GM12878 (cell line): ENCODE measurements around the gene PTCRA. TPM values are rescaled to one million over a fixed set of nuclear protein-coding genes. Genes with fewer than 3 reads are reported as not detected.
A peak's percentile ranks its signal among the peaks of the same experiment; 100 is the strongest.

ENCODE experiments used
- ATAC-seq: fragments of 200-7000 bp; cut with Tn5 transposase; 3 replicates; pipeline ENCODE4 v1.9.1; 2020; ENCODE audit warnings: mild to moderate bottlenecking, moderate library complexity
- BruUV-seq: library from RNA; stranded (reverse); fragments of 400-500 nt; replicated peaks from 2 replicates; lab custom pipeline; 2021; lab: Mats Ljungman, UMichigan
- CTCF ChIA-PET: fragments of 300-600 bp; sonication (Branson Sonifier 250); formaldehyde crosslinking; extraction: SDS; loops from one replicate; lab custom pipeline; 2021; ENCODE audit warnings: inconsistent platforms; lab: Yijun Ruan, JAX
- POLR2A ChIA-PET: fragments of 350-600 bp; formaldehyde crosslinking; extraction: SDS; loops from one replicate; lab custom pipeline; 2021; ENCODE audit warnings: inconsistent platforms; lab: Charles Lee
- RAD21 ChIA-PET: fragments of 300-600 bp; sonication (Branson Sonifier 250); formaldehyde crosslinking; loops from one replicate; lab custom pipeline; 2023; ENCODE audit warnings: antibody characterized with exemption; ENCODE audit not compliant: unreplicated experiment; lab: Charles Lee
- SMC1A ChIA-PET: fragments of 300-600 bp; sonication (Branson Sonifier 250); formaldehyde crosslinking; loops from one replicate; lab custom pipeline; 2023; ENCODE audit not compliant: unreplicated experiment, uncharacterized antibody; lab: Charles Lee
- DNase-seq: peaks from one replicate; pipeline ENCODE4 v3.0.0-alpha.2; 2011; ENCODE audit warnings: low read depth, low spot score
- FAIRE-seq: peaks from 3 replicates; lab custom pipeline; 2011; peaks lifted over from hg19 to GRCh38; lab: Jason Lieb, UNC
- H2AFZ ChIP-seq: 2 replicates; pipeline ENCODE4 v1.6.0; 2011; ENCODE audit warnings: low read depth, low read length, control low read depth; ENCODE audit not compliant: control insufficient read depth
- H3K27ac ChIP-seq: 2 replicates; pipeline ENCODE4 v1.5.1; 2011; ENCODE audit warnings: control low read depth; ENCODE audit not compliant: control insufficient read depth, insufficient read depth
- H3K27me3 ChIP-seq, 2 experiments: replicated peaks in 1 of 2; 2 replicates each; pipeline versions ENCODE4 v1.6.0 to v1.6.1; 2011; ENCODE audit warnings: low read length in 1 of 2; ENCODE audit not compliant: control insufficient read depth in 2 of 2, insufficient read depth in 2 of 2
- H3K36me3 ChIP-seq, 2 experiments: 2 replicates each; pipeline ENCODE4 v1.5.1; 2011; ENCODE audit warnings: low read length in 1 of 2; ENCODE audit not compliant: control insufficient read depth in 2 of 2, insufficient read depth in 2 of 2
- H3K4me1 ChIP-seq: 2 replicates; pipeline ENCODE4 v1.6.1; 2011; ENCODE audit warnings: mild to moderate bottlenecking, low read length, moderate library complexity, mixed read lengths; ENCODE audit not compliant: control insufficient read depth, insufficient read depth
- H3K4me2 ChIP-seq: 2 replicates; pipeline ENCODE4 v1.6.0; 2011; ENCODE audit warnings: control low read depth; ENCODE audit not compliant: control insufficient read depth, insufficient read depth
- H3K4me3 ChIP-seq: fragments of 200-600 bp; sonication (generic); 2 replicates; pipeline ENCODE4 v1.5.1; 2016
- H3K79me2 ChIP-seq: 2 replicates; pipeline ENCODE4 v1.6.0; 2011; ENCODE audit warnings: low read length; ENCODE audit not compliant: control insufficient read depth, insufficient read depth
- H3K9ac ChIP-seq: 2 replicates; pipeline ENCODE4 v1.8.0; 2011; ENCODE audit warnings: low read length, control low read depth, mixed read lengths; ENCODE audit not compliant: control insufficient read depth, insufficient read depth
- H3K9me3 ChIP-seq: replicated peaks from 3 replicates; pipeline ENCODE4 v1.5.1; 2011; ENCODE audit warnings: mild to moderate bottlenecking, low read length; ENCODE audit not compliant: control insufficient read depth, insufficient read depth
- H4K20me1 ChIP-seq: 2 replicates; pipeline ENCODE4 v1.6.0; 2011; ENCODE audit not compliant: control insufficient read depth, insufficient read depth
- CHD4 ChIP-seq: fragments of 200-600 bp; sonication (generic); IDR thresholded peaks from 2 replicates; pipeline ENCODE4 v1.6.1; 2016; ENCODE audit warnings: mild to moderate bottlenecking
- E4F1 ChIP-seq: fragments of 450-650 bp; IDR thresholded peaks from 2 replicates; pipeline ENCODE4 v1.6.1; 2018; ENCODE audit warnings: borderline replicate concordance, mild to moderate bottlenecking; ENCODE audit not compliant: partially characterized antibody
- EED ChIP-seq: sonication (generic); IDR thresholded peaks from 2 replicates; pipeline ENCODE4 v1.6.1; 2016; ENCODE audit warnings: antibody characterized with exemption, low read depth
- EGR1 ChIP-seq, 2 experiments: IDR thresholded peaks; 1 replicate in 1 of 2; 2 replicates in 1 of 2; pipeline ENCODE4 v1.6.1; 2011 to 2012; ENCODE audit warnings: low read depth in 2 of 2, low read length in 2 of 2, borderline replicate concordance in 1 of 2, mild to moderate bottlenecking in 1 of 2, moderate library complexity in 1 of 2
- ETV6 ChIP-seq, 2 experiments: fragments of 450-650 bp in 1 of 2; IDR thresholded peaks in 1 of 2; conservative IDR thresholded peaks in 1 of 2; 2 replicates each; pipeline ENCODE4 v1.6.1; 2014; ENCODE audit warnings: antibody characterized with exemption in 1 of 2, borderline replicate concordance in 1 of 2, low read depth in 1 of 2, mild to moderate bottlenecking in 1 of 2, moderate library complexity in 1 of 2
- IKZF1 ChIP-seq: fragments of 450-650 bp; conservative IDR thresholded peaks from 2 replicates; pipeline ENCODE4 v1.6.1; 2017; ENCODE audit warnings: antibody characterized with exemption, mild to moderate bottlenecking
- JUNB ChIP-seq: IDR thresholded peaks from 2 replicates; pipeline ENCODE4 v1.6.1; 2016; ENCODE audit warnings: antibody characterized with exemption, mild to moderate bottlenecking
- MEF2A ChIP-seq: IDR thresholded peaks from 2 replicates; pipeline ENCODE4 v1.6.1; 2011; ENCODE audit warnings: low read depth, mild to moderate bottlenecking, low read length, moderate library complexity; ENCODE audit not compliant: insufficient read depth
- NFIC ChIP-seq: IDR thresholded peaks from 2 replicates; pipeline ENCODE4 v1.6.1; 2012; ENCODE audit warnings: low read depth, mild to moderate bottlenecking, inconsistent platforms, low read length, moderate library complexity
- NFYA ChIP-seq: IDR thresholded peaks from 2 replicates; pipeline ENCODE4 v1.6.1; 2011; ENCODE audit warnings: low read depth, mild to moderate bottlenecking, low read length, improper control_type of control experiment, borderline replicate concordance
- NFYB ChIP-seq: IDR thresholded peaks from 2 replicates; pipeline ENCODE4 v1.6.1; 2011; ENCODE audit warnings: low read depth, mild to moderate bottlenecking, low read length, improper control_type of control experiment, moderate library complexity; ENCODE audit not compliant: insufficient read depth
- NR2F1 ChIP-seq: fragments of 450-650 bp; conservative IDR thresholded peaks from 2 replicates; pipeline ENCODE4 v1.6.1; 2017; ENCODE audit warnings: mild to moderate bottlenecking
- NRF1 ChIP-seq: conservative IDR thresholded peaks from 2 replicates; pipeline ENCODE4 v1.6.1; 2011; ENCODE audit warnings: mild to moderate bottlenecking, low read depth, low read length, improper control_type of control experiment
- WGBS: methylation state at CpG from one replicate; pipeline ENCODE4 v1.1.6; 2016; ENCODE audit warnings: low lambda C conversion rate; ENCODE audit not compliant: insufficient replicate concordance, insufficient coverage; ENCODE audit errors: missing lambda C conversion rate; 5-methylcytosine and 5-hydroxymethylcytosine counted together
- in situ Hi-C: fragments of 300-500 bp; cut with MboI; formaldehyde crosslinking; loops from 9 replicates; pipeline ENCODE4 v1.14.3; 2018; ENCODE audit warnings: mixed read lengths
- intact Hi-C: fragments of 100-400 bp; cut with micrococcal nuclease; formaldehyde crosslinking; loops from one replicate; pipeline ENCODE4 v1.14.2; 2022; ENCODE audit not compliant: unreplicated experiment
- polyA plus RNA-seq, 11 experiments: library from polyadenylated mRNA; depleted of rRNA in 4 of 11; unstranded in 6 of 11; stranded (reverse) in 5 of 11; fragments of >200 nt; fragmentation: Nextera tagmentation in 4 of 11; fragmentation: Illumina TruSeq in 1 of 11; extraction: Ambion mirVana in 4 of 11; extraction: Trizol in 1 of 11; gene quantifications; 1 replicate in 1 of 11; 2 replicates in 10 of 11; pipeline versions ENCODE4 v1.2.1 to v1.2.3, GENCODE V29; 2011 to 2016; ENCODE audit warnings: inconsistent platforms in 2 of 11, missing spikeins in 2 of 11, low read depth in 1 of 11
- total RNA-seq, 4 experiments: library from RNA; depleted of rRNA in 3 of 4; stranded (reverse); fragments of >200 nt in 3 of 4; fragmentation: Illumina TruSeq in 1 of 4; extraction: Trizol in 1 of 4; gene quantifications; 2 replicates each; pipeline versions ENCODE4 v1.2.1 to v1.2.3, GENCODE V29; 2013 to 2021
- TF ChIP-seq, protein P1 (sequence below): fragments of 450-650 bp; conservative IDR thresholded peaks from 2 replicates; pipeline ENCODE4 v1.6.1; 2017; ENCODE audit warnings: mild to moderate bottlenecking, moderate library complexity
- TF ChIP-seq, protein P2 (sequence below): fragments of 450-650 bp; IDR thresholded peaks from 2 replicates; pipeline ENCODE4 v1.6.1; 2016; ENCODE audit warnings: mild to moderate bottlenecking

Gene PTCRA
- total and polyA plus RNA-seq, 10 of the 15 experiments (the other 5 are each of a cell fraction or from before 2014, with no cell fraction given): 0.10 to 1.1 (median 0.19) TPM; not detected in 4

DNA sequence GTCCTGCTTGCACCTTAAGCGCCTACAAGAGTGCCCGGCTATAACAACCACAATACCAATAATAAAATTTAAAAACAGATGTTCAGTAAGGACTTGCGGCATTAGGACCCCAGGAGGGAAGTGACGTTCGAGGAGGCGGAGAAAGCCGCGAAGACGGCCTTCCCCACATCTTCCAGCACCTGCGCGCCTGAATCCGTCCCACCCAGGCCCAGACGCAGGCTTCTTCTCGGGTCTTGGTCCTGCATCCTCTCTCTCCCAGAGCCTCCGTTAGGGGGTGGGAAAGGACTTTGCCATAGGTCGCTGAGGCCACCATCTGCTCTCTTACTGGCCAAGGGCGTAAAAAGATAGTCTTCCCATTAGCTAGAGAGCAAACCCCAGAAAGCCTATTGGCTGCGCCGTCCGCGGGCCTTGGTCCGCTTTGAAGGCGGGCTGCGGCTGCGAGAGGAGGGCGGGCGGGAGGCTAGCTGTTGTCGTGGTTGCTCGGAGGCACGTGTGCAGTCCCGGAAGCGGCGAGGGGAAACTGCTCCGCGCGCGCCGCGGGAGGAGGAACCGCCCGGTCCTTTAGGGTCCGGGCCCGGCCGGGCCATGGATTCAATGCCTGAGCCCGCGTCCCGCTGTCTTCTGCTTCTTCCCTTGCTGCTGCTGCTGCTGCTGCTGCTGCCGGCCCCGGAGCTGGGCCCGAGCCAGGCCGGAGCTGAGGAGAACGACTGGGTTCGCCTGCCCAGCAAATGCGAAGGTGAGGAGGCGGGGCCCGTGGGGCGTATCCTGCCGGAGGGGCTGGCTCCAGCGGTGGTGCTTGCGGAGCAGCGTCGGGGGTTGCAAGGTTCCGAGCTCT is 13.3 kb downstream of the PTCRA start, which contains the start of gene CNPY3:
TSS of gene CNPY3 (plus strand) at position 495 of the 835 bp plus-strand sequence. CDS start at position 586, 91 bp downstream.
- CTCF ChIA-PET: interaction anchor here (0.6 to 2.3 kb wide), 11 partner anchors 13 to 454 kb away, joined by 3 to 9 read pairs (median 3); partner anchors contain the start of genes CUL7, PPP2R5D and PTCRA
- Histone ChIP-seq H2AFZ (peak within 1 kb of the TSS; percentile 87), H3K4me2 (peak within 1 kb of the TSS; percentile 95), H4K20me1 (peaks cover under 1% of the 10 kb centered on the region), H3K4me1 (peaks cover 17% of the 10 kb centered on the region), H3K9me3 (no peaks in the 10 kb centered on the region), H3K36me3 (peaks cover 1 to 13% of the 10 kb centered on the region in 2 experiments), H3K27ac (peak within 1 kb of the TSS; percentile 96), H3K79me2 (peaks cover 40% of the 10 kb centered on the region), H3K27me3 (no peaks in the 10 kb centered on the region), H3K9ac (peak within 1 kb of the TSS; percentile 91), H3K4me3 (peak within 1 kb of the TSS; percentile 93)
- ATAC-seq: peak; percentile 88
- RAD21 ChIA-PET: interaction anchor here (0.5 to 3.8 kb wide), 15 partner anchors 19 to 455 kb away, joined by 3 to 31 read pairs (median 3); partner anchors contain the start of genes CUL7, KLC4, KLHDC3 and MEA1
- in situ Hi-C loops (no loop called here), intact Hi-C loops (no loop called here)
- under 1% methylated on average over 63 of the region's 63 CpGs for WGBS
- SMC1A ChIA-PET: interaction anchor here (0.6 to 3.2 kb wide), 16 partner anchors 10 to 359 kb away, joined by 3 to 13 read pairs (median 3); partner anchors contain the start of genes KLHDC3, MEA1, PEX6 and PPP2R5D
- DNase-seq: peak; percentile 98
- FAIRE-seq: peak; percentile 98
- BruUV-seq: TSS peak; percentile 73
- POLR2A ChIA-PET: interaction anchor here (0.5 to 3.1 kb wide), 28 partner anchors 14 to 701 kb away, joined by 3 to 32 read pairs (median 5); partner anchors contain the start of genes CUL7, KLC4, KLHDC3 and MEA1
- TF ChIP-seq NFYA (peak; percentile 98), E4F1 (peak; percentile 78), CHD4 (no peak), NR2F1 (peak; percentile 68), EGR1 (IDR thresholded peaks at IDR 0.05; ENCODE audit: borderline replicate concordance in 1 of 2, low read depth in 2 of 2, low read length in 2 of 2) (0 out of 3 replicates have a peak, but pooled peaks of 1 of the 2 experiments have one; percentile 41), NFYB (peak; percentile 100), NFIC (no peak; the same call in 1 of the 2 replicates), EED (peak; percentile 65), MEF2A (no peak), ETV6 (conservative IDR thresholded peaks at IDR 0.05 in 1 of 2, IDR thresholded peaks at IDR 0.05 in 1 of 2; ENCODE audit: borderline replicate concordance in 1 of 2, low read depth in 1 of 2) (peak in 1 of 2 experiments; percentile 64; a peak in 2 of 4 replicates), IKZF1 (peak; percentile 86), JUNB (no peak), NRF1 (peak; percentile 45)
- TF ChIP-seq, protein P1, sequence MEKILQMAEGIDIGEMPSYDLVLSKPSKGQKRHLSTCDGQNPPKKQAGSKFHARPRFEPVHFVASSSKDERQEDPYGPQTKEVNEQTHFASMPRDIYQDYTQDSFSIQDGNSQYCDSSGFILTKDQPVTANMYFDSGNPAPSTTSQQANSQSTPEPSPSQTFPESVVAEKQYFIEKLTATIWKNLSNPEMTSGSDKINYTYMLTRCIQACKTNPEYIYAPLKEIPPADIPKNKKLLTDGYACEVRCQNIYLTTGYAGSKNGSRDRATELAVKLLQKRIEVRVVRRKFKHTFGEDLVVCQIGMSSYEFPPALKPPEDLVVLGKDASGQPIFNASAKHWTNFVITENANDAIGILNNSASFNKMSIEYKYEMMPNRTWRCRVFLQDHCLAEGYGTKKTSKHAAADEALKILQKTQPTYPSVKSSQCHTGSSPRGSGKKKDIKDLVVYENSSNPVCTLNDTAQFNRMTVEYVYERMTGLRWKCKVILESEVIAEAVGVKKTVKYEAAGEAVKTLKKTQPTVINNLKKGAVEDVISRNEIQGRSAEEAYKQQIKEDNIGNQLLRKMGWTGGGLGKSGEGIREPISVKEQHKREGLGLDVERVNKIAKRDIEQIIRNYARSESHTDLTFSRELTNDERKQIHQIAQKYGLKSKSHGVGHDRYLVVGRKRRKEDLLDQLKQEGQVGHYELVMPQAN: peak; percentile 96
- TF ChIP-seq, protein P2, sequence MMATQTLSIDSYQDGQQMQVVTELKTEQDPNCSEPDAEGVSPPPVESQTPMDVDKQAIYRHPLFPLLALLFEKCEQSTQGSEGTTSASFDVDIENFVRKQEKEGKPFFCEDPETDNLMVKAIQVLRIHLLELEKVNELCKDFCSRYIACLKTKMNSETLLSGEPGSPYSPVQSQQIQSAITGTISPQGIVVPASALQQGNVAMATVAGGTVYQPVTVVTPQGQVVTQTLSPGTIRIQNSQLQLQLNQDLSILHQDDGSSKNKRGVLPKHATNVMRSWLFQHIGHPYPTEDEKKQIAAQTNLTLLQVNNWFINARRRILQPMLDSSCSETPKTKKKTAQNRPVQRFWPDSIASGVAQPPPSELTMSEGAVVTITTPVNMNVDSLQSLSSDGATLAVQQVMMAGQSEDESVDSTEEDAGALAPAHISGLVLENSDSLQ: no peak; the same call in 1 of the 2 replicates
